ENCODE results near the gene CLEC2D. TPM values are rescaled to one million over a fixed set of nuclear protein-coding genes. Genes with fewer than 3 reads are reported as not detected.

Gene CLEC2D
- total RNA-seq, 1 donor, result 9.4 TPM

GRCh38 chr12:9646794-9647781 is 22.4 kb upstream of the CLEC2D start:
- no peak for DNase-seq (ENCODE audit: insufficient read length, low spot score, missing footprints)
- H3K4me2 ChIP-seq (ENCODE audit: insufficient read depth, low read length), result peak overlapping the region; percentile 89

DNA sequence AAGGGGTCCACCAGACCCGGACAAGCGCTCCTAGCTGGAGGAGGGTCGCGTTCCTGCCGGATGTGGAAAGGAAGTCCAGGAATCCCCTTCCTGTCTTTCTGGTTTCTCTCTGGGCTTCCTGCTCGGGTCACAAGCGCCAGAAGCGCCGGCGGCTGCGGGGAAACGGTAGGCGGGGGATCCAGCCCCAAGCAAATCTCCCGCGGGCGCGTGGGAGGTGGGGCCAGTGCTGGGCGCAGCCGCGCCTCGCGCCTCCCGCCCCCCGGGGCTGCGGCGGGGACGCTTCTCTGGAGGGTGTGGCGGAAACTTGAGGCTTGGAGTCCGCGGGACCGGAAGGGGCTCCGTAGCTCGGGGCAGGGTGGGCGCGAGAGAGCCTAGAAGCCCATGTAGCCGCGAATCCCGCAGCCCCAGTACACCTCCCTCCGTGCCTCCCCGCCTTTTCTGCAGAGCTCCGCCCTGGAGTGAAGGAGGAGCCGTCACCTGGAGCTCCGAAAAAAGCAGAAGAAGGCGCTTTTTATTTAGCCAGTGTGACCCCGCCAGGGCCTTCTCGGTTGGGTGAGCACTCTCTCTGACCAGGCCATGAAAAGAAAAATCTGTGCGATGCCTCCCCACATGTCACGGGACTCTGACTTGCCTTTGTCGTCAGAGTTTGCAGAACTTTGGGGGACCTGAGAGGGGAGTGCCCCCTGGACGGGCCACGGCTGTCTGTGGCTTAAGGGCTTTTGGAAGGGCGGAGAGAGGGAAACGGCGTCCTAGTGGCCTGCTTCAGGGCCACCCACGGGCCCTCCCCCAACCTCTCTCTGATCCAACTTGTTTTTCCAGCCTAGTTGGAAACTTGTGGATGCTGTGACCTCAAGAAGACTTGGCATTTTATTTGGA is 21.4 kb upstream of the CLEC2D start:
- peak; percentile 96 for DNase-seq (ENCODE audit: insufficient read length, low spot score, missing footprints)
- Histone ChIP-seq H3K36me3 (ENCODE audit: insufficient read depth, low read length) (no peaks in the 10 kb centered on the region), H3K9me3 (ENCODE audit: low read depth, low read length) (no peaks in the 10 kb centered on the region), H4K20me1 (ENCODE audit: insufficient read depth, low read length) (no peaks in the 10 kb centered on the region), H3K27me3 (ENCODE audit: insufficient read depth, low read length) (no peaks in the 10 kb centered on the region), H3K27ac (ENCODE audit: low read depth, low read length) (peak overlapping the region; percentile 98), H2AFZ (ENCODE audit: low read length) (peak overlapping the region; percentile 93), H3K4me3 (ENCODE audit: insufficient read depth, low read length) (peak overlapping the region; percentile 80), H3K4me1 (ENCODE audit: insufficient read depth, low read length) (peaks cover 28% of the 10 kb centered on the region), H3K79me2 (ENCODE audit: insufficient read depth, low read length) (peaks cover 25% of the 10 kb centered on the region), H3K4me2 (ENCODE audit: insufficient read depth, low read length) (peak overlapping the region; percentile 89)
- no peak for TF ChIP-seq CTCF (IDR thresholded peaks at IDR 0.05; ENCODE audit: extremely low read depth, low read depth, low read length)

More at GRCh38 chr12:9646794-9647781, 22.4 kb upstream of the CLEC2D start:
- no peaks in the 10 kb centered on the region for H3K27me3 ChIP-seq (ENCODE audit: insufficient read depth, low read length)
- peak overlapping the region; percentile 80 for H3K4me3 ChIP-seq (ENCODE audit: insufficient read depth, low read length)
- no peaks in the 10 kb centered on the region for H3K36me3 ChIP-seq (ENCODE audit: insufficient read depth, low read length)
- H4K20me1 ChIP-seq (ENCODE audit: insufficient read depth, low read length), result no peaks in the 10 kb centered on the region
- no peak for TF ChIP-seq CTCF (IDR thresholded peaks at IDR 0.05; ENCODE audit: extremely low read depth, low read depth, low read length)
- H3K4me1 ChIP-seq (ENCODE audit: insufficient read depth, low read length), result peaks cover 28% of the 10 kb centered on the region
- peaks cover 17% of the 10 kb centered on the region for H3K79me2 ChIP-seq (ENCODE audit: insufficient read depth, low read length)
- peak overlapping the region; percentile 93 for H2AFZ ChIP-seq (ENCODE audit: low read length)
- H3K9me3 ChIP-seq (ENCODE audit: low read depth, low read length), result no peaks in the 10 kb centered on the region
- peak overlapping the region; percentile 98 for H3K27ac ChIP-seq (ENCODE audit: low read depth, low read length)

DNA sequence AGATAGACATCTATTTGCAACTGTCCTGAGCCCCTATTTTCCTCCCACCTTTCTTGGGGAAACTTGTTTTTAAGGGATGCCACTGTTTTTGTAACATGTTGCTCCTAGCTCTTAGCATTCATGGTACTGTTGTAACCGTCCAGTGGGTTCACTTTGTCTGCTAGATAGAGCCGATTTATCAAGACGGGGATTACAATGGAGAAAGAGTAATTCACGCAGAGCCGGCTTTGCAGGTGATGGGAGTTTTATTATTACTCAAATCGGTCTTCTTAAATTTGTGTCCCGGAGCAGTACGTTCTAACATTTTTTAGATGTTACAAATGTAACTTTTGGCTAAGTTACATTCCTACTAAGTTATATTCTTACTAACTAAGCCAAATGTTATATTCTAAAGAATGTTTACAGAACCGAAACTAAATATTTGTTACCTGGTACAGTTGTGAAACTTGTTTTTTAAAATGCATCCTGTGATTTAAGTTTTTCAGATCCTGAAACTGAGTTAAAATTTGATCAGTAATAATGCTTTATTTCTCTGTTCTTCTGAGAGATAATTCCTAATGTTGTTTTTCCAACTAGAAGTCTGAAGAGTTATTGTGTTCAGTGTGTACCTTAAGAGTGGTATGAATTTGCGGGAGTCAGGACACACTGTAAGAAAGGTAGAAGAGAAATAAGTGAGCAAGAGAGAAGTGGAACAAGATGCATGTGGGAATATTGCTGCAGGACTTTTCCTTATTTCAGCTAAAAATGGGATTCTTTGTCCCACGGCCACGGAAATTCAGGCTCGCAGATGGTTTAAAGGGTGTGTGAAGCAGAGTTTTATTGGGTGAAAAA is 20.6 kb upstream of the CLEC2D start:
- no peak for DNase-seq (ENCODE audit: insufficient read length, low spot score, missing footprints)
- Histone ChIP-seq H3K36me3 (ENCODE audit: insufficient read depth, low read length) (no peaks in the 10 kb centered on the region), H4K20me1 (ENCODE audit: insufficient read depth, low read length) (no peaks in the 10 kb centered on the region), H3K4me2 (ENCODE audit: insufficient read depth, low read length) (peak overlapping the region; percentile 89), H3K9me3 (ENCODE audit: low read depth, low read length) (no peaks in the 10 kb centered on the region), H3K4me1 (ENCODE audit: insufficient read depth, low read length) (peaks cover 28% of the 10 kb centered on the region), H3K79me2 (ENCODE audit: insufficient read depth, low read length) (peaks cover 34% of the 10 kb centered on the region), H3K27ac (ENCODE audit: low read depth, low read length) (peak overlapping the region; percentile 98), H3K27me3 (ENCODE audit: insufficient read depth, low read length) (no peaks in the 10 kb centered on the region), H3K4me3 (ENCODE audit: insufficient read depth, low read length) (peak overlapping the region; percentile 80), H2AFZ (ENCODE audit: low read length) (peak overlapping the region; percentile 93)
- TF ChIP-seq CTCF (IDR thresholded peaks at IDR 0.05; ENCODE audit: extremely low read depth, low read depth, low read length), result no peak
